Peyer's patch (tissue), 4 donors: ENCODE data around the gene CASP6.
A peak's percentile ranks its signal among the peaks of the same experiment; 100 is the strongest.

Source experiments
- CTCF ChIP-seq, 6 experiments: fragments of 450-650 bp in 4 of 6; fragments of 200-600 bp in 2 of 6; sonication (generic) in 1 of 6; IDR thresholded peaks; one replicate each; pipeline ENCODE4 v1.5.1; 2017 to 2019; ENCODE audit warnings: antibody characterized with exemption in 6 of 6, mild to moderate bottlenecking in 3 of 6, moderate library complexity in 1 of 6
- POLR2A ChIP-seq, 2 donors: fragments of 450-650 bp; IDR thresholded peaks; one replicate each; pipeline ENCODE4 v1.5.1; 2017; ENCODE audit warnings: antibody characterized with exemption in 2 of 2, mild to moderate bottlenecking in 2 of 2, moderate library complexity in 2 of 2

GRCh38 chr4:109676886-109677285 is 26.4 kb downstream of the CASP6 start:
- TF ChIP-seq CTCF (IDR thresholded peaks at IDR 0.05): peak in 2 of 6 experiments; percentile 9 to 10
- TF ChIP-seq POLR2A (IDR thresholded peaks at IDR 0.05): no peak
